NCI-H2227 (cell line): ENCODE measurements around the gene RMI1.
"Not testable (repeated sequence)": the region's sequence is repeated elsewhere in the genome, so short reads cannot be mapped to it uniquely, and the experiment has no call there.

Source experiments
- DNase-seq: peaks from one replicate; lab custom pipeline; 2025; ENCODE audit not compliant: unreplicated experiment; lab: John Stamatoyannopoulos, UW

Gene RMI1

GRCh38 chr9:83980395-83981125 is at the start of gene RMI1:
Gene RMI1 (plus strand): TSS chr9:83980805. CDS start chr9:84000987, 20,182 bp downstream.
- DNase-seq = peak; percentile 97

GRCh38 chr9:83930881-83931280 is 49.7 kb upstream of the RMI1 start:
- DNase-seq = no peak

GRCh38 chr9:83932011-83932410 is 48.6 kb upstream of the RMI1 start:
- no peak for DNase-seq

GRCh38 chr9:83932851-83933250 is 47.8 kb upstream of the RMI1 start:
- no peak for DNase-seq

- no peak for DNase-seq
Observed at GRCh38 chr9:83933790-83934189, 46.8 kb upstream of the RMI1 start.

- no peak for DNase-seq
Observed at GRCh38 chr9:83934569-83935275, 45.9 kb upstream of the RMI1 start.

GRCh38 chr9:83935276-83935935 is 45.2 kb upstream of the RMI1 start:
- DNase-seq = no peak

GRCh38 chr9:83936523-83936922 is 44.1 kb upstream of the RMI1 start:
- DNase-seq = no peak

GRCh38 chr9:83937861-83938455 is 42.6 kb upstream of the RMI1 start:
- peak; percentile 82 for DNase-seq

GRCh38 chr9:83940590-83941303 is 39.9 kb upstream of the RMI1 start:
- DNase-seq = no peak

GRCh38 chr9:83948096-83948495 is 32.5 kb upstream of the RMI1 start:
- not testable (repeated sequence) for DNase-seq

- peak; percentile 19 for DNase-seq
Observed at GRCh38 chr9:83956086-83956435, 24.5 kb upstream of the RMI1 start.

GRCh38 chr9:83956436-83957247 is 24.0 kb upstream of the RMI1 start:
- DNase-seq = peak; percentile 78

GRCh38 chr9:83957248-83957513 is 23.4 kb upstream of the RMI1 start:
- DNase-seq = no peak

GRCh38 chr9:83959061-83959460 is 21.5 kb upstream of the RMI1 start:
- DNase-seq = no peak

GRCh38 chr9:83960991-83961390 is 19.6 kb upstream of the RMI1 start:
- no peak for DNase-seq

- DNase-seq = no peak
Observed at GRCh38 chr9:83962165-83962564, 18.4 kb upstream of the RMI1 start.

- no peak for DNase-seq
Observed at GRCh38 chr9:83964973-83965349, 15.6 kb upstream of the RMI1 start.

- DNase-seq = peak; percentile 19
Observed at GRCh38 chr9:83965350-83966208, 15.0 kb upstream of the RMI1 start.

- no peak for DNase-seq
Observed at GRCh38 chr9:83966209-83966582, 14.4 kb upstream of the RMI1 start.
